NCI-H2196 treated with DMSO at 0.1 percent for 48 hours (cell line): ENCODE results near the gene GABRR2.
A peak's percentile ranks its signal among the peaks of the same experiment; 100 is the strongest.

Experiments
- DNase-seq: peaks from one replicate; lab custom pipeline; 2025; ENCODE audit not compliant: unreplicated experiment; lab: John Stamatoyannopoulos, UW

GABRR2 gene

DNA sequence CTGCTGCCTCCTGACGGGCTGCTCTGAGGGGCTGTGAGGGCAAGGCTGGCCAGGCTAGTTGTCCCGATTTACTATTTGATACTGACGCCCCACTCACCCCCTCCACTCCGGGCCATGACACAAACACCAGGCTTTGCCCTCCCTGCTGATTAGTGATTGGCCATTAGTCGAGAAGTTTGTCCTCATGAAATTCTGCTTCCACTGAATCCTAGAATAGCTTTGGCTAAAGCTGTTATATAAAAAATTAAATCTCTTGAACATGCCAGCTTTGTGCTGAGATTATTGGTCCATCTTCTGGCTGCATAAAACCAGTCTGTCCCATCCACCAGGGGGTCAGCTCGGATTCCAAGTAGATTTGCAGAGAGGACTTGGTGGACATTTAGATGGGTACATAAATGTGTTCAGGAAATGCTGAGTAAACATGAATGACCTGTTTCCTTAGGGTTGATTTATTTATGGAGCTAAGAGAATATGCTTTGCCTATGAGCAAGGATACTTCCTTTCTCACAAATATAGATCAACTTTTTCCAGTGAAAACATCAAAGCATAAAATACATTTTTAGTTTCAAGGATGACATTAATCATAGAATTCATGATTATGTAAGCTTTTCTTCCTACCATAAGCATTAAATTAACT is at the start of gene GABRR2:
Gene GABRR2, minus strand, starts transcription at position 51 of the 637 bp plus-strand sequence. CDS start 134 bp downstream, outside the sequence.
- no peak for DNase-seq

DNA sequence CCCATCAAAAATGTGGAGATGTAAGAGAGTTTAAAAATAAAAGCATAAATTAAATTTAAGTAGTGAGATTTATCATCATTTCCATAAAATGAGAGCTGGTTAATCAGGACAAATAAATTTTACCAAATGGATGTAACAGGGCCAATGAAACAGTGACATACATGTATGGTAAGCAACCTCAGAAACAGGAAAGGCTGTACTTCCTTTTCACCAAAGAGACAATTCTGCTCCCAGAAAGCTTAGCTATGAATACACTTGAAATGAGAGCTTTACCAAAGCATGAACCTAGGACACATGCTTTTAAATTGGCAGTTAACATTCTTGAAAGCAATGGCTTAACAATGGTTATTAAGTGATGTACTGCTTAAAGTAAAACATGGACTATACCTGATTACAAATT is 49.5 kb upstream of the GABRR2 start:
- DNase-seq = no peak

DNA sequence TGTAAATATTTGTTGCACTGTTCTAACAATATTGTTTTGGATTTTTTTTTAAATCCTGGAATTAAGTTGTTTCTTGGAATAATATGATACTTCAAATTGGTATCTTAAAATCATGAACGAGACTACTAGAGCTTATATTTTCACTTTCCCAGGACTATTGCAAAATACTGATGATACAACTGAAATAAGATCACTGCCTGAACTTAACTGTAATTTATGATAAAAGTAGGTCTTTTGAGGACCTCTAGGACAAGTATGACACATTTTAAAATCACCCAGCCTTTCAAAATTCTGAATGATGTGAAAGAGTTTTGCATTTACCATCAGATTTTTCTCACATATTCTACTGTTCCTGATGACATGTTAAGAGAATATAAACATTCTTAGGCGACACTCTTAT is 46.1 kb upstream of the GABRR2 start:
- DNase-seq = no peak

DNA sequence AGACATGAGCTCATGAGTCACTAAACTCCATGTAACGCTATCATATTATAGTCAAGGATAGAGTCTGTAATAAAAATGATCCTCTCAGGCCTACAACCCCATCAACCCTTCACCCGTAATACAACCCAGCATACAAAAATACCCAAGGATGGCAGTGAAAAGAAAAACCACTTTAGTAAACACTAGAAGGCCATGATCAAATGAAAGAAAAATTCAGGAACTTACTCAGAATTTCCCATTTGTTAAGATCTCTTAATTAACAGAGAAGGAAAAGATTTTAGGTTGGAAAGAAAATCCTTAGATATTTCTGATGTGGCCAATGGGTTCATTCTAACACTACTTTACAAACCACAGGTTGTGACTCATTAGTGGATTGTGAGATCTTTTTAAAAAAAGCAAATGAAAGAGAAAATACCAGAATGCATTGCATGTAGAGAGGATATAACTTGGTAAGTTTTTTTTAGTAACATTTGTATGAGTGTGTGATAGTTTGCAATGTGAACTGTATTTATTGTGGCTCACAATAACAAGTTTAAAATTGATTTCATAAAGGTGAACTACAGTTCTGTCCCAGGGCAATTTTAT is 45.4 kb upstream of the GABRR2 start:
- DNase-seq = no peak

DNA sequence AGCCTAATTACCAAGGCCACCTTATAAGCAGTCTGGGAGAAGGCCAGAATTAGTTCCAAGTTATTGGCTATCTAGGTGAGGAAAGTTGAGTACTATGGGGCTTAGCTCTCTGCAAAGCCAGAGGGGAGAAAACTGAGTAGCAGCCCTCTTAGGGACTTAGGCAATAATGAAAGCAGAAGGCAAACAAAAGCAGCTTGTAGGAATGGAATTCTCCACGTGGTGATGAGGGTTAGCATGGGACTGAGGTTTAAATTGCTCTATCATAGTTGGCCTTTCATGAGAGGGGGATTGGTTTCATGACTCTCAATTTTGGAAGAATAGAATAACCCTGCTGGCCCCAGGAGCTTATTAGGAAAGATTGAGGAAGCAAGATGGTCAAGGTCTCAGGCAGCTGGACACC is 44.5 kb upstream of the GABRR2 start:
- no peak for DNase-seq

DNA sequence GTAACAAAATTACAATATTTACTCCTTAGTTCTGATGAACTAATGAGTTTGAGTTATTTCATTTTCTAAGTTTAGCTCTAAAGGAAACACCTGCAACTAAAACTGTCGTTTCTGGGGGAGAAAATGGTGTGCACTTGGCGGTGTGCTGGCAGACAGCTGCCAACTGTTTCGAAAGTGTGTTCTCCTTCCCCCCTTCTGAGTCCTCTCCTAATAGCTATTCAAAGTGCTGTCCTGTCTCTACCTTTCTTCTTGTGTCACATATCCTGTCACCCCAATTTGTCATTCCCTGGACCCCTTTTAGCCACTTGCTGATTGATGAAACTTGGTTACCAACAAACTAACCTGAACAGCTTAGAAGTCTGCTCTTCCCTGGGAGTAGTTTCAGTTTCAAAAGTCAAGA is 42.3 kb upstream of the GABRR2 start:
- DNase-seq = no peak

DNA sequence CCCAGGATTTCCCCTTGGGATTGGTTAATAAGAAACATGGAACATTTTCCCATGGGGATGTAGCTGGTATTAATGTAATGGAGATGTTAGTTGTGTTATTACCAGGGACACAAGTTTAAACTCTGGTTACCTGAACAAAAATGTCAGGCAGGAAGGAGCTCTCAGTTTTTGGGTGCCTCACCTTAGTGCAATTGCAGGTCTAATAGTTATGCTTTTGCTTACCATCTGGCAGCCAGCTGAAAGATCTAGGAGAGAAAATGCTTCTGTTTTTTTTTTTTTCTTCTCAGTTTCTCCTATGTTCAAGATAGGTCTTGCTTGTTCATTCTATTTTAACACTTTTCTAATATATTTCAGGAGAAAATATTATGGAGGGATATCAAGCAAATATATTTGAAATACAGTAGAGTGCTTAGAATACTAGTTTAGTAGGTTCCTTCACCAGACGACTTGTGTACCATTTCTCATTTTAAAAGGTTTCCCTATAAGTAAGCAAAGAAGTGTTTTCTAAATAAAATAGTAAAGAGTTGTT is 41.6 kb upstream of the GABRR2 start:
- no peak for DNase-seq

DNA sequence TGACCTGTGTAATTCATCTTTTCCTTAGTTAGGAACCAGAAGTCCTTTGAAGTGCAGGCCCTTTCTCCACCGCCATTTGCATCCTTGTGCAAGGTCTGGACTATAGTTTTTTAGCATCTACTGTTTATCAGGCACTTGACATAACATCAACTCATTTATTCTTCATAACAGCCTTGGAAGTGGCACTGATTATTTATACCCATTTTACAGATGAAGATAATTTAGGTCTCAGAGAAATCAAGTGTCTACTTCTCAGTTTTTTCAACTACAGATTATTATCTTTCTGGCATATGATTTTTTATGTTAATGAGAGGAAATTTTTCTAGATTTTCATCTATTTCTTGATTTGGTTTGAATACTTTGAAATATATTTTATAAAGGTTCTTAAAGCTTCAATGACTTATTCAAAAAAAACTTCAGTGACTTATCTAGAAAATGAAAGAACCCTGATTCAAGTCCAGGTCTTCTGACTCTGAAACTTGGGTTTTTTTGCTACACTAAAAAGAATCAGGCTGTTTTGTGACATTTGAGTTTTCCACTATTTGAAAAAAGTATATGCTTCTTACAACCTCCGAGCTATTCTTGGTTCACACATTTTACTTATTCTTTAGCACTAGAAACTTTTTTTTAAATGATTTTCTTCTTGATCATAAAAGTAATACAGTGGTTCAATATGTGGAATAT is 40.6 kb upstream of the GABRR2 start:
- no peak for DNase-seq

DNA sequence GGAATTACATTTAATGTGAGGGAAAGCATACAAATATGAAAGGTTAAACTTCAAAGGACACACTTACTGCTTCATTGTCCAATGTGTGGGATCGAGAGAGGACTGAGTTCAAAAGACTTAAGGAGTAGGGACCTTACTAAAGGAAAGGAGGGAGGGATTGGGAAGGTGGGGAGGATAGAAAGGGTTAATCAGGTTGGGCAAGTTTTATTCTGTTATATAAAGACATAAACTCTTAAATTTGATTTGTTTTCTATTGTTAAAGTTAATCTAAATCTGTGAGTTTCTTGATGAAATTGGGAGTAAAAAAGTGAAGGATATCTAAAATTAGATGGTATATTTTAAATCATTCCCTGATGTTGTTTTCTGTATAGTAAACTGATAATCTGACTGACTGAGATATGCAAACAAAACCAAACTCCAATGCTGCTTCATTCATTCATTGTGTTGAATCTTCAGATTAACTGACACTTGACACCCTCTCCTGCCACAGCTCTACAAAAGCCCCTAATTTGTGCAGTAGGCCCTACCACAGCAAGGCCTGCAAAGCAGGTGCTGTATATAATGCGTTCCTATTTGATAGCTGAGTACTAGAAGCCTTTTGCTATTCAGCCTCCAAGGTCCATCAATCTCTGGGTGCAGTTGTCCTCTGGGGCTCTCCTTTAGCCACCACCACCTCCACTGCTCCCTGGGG is 38.7 kb upstream of the GABRR2 start:
- peak; percentile 26 for DNase-seq

DNA sequence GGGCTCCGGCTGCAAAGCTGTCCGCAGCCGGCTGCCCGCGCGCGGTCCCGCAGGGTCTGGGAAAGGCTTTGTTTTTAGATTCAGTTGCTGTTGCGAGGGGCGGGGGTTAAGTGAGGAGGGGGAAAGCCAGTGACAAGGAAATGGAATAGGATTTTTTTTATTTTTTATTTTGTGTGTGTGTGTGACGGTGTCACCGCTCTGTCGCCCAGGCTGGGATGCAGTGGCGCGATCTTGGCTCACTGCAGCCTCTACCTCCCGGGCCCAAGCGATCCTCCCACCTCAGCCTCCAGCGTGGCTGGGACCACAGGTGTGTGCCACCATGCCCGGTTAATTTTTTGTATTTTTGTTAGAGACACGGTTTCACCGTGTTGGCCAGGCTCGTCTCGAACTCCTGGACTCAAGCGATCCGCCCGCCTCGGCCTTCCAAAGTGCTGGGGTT is 38.0 kb upstream of the GABRR2 start:
- DNase-seq = no peak

DNA sequence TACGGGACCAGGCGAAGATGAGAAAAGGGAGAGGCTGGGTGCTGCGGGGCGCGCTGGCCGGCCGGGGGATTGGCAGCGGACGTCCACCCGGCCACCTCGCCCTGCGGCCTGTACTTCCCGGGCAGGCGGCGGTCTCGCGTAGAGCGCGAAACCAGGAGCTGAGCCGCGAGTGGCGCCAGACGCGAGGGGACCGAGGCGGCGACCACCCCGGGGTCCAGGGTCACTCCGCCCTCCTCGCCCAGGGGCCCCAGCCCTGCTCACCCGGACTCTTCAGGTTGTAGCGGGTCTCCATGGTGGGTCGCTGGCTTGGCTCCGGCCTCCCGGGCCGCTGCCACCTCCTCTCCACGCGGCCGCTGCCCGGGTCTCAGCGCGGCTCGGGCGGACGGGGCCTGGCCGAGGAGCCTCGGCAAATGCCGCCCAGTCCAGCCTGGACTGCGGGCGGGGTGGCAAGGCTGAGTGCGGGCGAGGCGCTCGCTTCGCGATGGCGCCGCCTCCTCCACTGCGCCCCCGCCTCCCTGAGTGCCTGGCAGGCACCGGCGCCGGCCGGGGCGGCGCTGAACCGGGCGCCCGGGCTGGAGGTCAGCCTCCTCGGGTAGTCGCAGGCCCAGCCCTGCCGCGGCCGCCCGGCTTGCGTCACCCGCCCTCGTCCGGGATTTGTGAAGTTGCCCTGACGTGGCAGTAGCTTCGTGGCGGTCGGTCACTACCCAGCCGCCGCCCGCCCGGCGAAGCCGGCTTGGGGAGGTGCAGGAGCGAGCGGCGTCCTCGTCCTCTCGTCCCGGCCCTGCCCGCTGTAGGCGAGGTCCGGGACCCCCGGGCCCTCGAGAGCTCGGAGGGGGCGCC is 37.4 kb upstream of the GABRR2 start, which contains the start of gene UBE2J1:
Gene UBE2J1, minus strand, starts transcription at position 445 of the 840 bp plus-strand sequence. Its CDS starts 153 bp downstream, at position 292.
- DNase-seq = peak; percentile 57

DNA sequence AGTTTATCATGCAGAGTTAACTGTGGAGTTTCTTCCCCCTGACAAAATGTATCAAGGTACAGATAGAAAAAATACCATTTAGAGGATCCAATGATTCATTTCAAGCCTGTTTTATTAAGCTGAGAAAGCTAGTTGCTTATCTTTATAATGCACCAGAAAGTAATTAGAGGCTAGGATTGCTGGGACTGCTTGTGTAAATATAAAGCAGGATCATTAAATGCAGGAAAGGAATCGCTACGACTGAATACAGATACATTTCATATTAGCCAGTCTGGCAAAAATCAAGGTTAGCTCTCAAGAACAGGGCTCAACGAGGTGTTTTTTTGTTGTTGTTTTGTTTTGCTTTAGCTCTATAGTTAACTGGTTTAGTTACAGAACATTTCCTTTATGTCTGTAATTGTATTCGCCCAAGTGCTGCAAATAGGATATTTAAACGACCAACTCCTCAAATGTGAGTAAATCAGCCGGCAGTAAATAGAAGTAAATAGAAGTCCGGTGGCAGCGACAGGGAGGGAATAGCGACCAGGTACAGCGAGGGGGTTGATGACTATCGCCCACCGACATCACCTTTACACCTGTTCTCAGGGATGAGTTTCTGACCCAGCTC is 36.7 kb upstream of the GABRR2 start:
- DNase-seq = no peak

DNA sequence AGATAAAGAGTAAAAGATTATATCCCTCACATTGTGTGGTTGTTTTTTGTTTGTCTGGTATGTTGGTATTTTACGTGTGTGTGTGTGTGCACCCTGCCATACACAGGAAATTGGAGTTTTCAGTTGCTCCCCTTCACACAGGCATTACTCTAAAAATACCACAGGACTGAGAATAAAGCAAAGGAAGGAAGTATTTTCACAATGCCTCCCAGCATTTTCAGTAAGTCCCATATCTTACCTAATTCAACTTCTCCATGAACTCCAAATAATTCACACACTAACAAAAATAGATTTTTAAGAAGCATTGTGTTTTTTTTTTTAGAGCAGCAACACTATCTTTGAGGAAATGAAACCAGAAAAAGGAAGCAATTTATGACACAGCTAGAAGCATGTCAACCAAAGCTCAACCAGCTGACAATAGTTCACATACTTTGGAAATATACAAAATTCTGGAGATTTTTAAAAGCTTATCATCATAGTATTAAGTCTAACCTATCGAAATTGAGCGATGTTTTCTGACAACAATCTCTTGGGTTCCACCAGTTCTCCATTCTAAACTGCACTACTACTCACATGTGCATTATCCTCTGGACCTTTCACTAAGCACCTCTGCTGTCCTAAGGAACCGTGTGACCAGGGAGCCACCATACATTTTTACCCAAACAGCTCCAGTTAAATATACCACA is 35.3 kb upstream of the GABRR2 start:
- DNase-seq = no peak

DNA sequence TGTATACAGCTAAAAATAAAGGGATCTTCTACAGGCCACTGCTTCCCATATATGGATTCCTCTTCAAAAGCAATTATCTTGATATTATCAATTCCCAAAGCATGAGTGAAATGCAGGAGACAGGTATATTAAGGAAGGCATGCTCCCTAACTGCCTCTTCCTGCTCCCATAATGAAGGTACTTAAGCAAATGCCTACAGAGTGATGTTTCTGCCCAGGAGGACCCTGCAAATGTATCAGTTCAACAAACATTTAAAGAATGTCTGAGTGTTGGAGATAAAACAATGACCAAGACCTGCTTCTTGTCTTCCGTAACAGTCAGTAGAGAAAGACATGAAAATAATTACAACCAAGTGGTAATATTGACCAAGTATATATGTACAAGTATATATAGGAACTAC is 33.3 kb upstream of the GABRR2 start:
- no peak for DNase-seq

DNA sequence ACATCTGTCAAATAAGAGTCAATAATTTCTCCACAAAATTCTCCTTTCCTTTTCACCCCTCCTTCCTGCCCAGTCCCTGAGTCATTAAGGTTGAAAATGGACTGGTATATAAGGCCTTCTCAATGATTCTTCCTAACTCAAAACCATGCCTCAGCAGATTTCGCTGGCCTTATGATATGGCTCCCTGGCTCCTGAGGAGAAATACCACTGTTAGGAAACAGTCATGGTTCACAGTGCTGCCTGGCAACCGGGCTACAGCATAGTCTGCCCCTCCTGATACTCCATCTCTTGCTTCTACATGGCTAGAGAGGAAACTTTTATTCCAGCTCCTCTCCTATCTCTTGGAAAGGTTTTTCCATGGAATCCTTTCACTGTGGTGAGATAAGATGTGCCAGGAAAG is 32.7 kb upstream of the GABRR2 start:
- no peak for DNase-seq

DNA sequence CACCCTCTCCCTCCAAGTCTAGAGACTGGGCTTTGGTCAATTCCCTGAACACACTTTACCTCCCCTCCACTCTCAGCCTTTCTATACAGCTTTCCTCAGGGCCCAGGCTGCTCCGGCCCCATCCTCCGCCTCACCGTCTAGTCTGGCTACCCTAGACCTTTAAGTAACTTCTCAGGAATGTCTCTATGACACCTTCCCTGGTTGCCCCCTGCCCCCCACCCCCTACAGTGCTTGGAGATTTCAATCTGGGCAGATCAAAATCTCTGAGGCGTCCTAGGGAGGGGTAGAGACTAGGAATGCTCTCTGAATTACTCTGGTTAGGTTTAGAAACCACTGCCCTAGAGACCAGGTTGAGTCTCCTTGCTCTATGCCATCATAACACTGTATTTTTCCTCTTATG is 31.3 kb upstream of the GABRR2 start:
- no peak for DNase-seq

DNA sequence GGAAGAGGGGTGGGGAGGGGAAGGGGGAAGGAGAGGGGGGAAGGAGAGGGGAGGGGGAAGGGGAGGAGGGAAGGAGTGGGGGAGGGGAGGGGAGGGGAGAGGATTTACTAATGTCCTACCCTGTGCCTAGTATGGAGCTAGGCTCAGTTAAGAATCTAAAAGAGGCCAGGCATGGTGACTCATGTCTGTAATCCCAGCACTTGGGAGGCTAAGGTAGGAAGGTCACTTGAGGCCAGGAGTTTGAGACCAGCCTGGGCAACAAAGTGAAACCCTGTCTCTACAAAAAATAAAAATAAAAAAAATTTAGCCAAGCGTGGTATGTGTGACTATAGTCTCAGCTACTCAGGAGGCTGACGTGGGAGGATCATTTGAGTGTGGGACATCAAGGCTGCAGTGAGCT is 24.5 kb upstream of the GABRR2 start:
- DNase-seq = no peak

DNA sequence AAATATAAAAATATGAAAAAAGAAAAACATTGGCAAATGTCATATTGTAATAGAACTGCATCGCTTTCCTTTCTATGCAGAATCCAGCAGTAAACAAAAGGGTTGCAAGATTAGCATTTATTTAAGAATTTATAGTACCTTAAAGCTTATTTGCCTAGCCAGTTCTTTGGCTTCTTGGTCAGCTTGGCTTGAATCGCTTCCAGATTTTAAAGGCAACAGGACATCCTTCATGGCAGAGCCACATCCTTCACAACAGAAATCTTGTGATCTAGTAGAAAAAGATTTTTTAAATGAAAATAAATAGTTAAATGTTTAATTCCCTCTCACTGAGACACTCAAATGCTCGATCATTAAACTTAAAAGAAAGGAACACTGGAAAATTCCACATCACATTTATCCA is 20.1 kb upstream of the GABRR2 start:
- DNase-seq = no peak

DNA sequence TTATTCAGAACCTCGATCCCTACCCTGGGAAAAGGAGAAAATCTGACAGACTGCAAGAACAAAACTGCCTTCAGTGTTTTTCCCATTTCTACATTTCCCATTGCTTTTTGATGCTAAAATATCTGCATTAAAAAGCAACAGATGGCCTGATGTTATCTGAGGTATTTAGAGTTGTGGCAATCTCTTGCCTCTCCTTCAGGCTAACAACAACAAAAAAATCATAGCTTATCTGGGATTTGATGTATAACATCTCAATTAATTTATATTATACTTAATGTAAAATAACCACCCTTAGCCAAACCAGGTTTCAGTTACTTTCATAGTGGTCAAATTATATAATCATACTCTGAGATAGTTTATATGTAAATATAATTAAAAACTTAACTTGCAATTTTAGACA is 15.8 kb upstream of the GABRR2 start:
- no peak for DNase-seq

DNA sequence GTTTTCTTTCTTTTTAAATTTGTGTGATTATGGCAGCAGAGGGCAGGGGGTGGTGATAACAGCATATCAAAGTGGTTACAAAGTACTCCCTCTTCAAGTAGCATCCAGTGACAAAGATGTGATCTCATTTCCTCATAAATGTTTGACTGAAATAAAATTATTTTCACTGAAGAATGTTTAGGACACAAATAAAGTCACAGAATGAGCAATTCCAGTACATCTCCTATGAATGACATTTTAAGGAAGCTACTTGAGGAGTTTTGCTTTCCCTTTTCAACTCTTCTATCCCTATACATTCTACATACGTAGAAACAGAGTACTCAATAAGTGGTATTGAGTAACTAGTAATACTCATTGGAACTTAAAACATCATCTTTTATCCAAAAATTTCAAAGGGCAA is 13.9 kb upstream of the GABRR2 start:
- DNase-seq = no peak
